Keratinocyte (primary cell): Measurements from ENCODE around the gene IGFL2. TPM values are rescaled to one million over a fixed set of nuclear protein-coding genes. Genes with fewer than 3 reads are reported as not detected.
A peak's percentile ranks its signal among the peaks of the same experiment; 100 is the strongest.

Source experiments
- DNase-seq: peaks from one replicate; pipeline ENCODE4 v3.0.0-alpha.2; 2011; ENCODE audit warnings: low read depth, missing footprints, low spot score
- FAIRE-seq: peaks from 2 replicates; lab custom pipeline; 2011; peaks lifted over from hg19 to GRCh38; lab: Jason Lieb, UNC
- H2AFZ ChIP-seq: 2 replicates; pipeline ENCODE4 v1.6.0; 2012; ENCODE audit warnings: low read length, control low read depth, inconsistent platforms; ENCODE audit not compliant: control insufficient read depth
- H3K27ac ChIP-seq: 2 replicates; pipeline ENCODE4 v1.5.1; 2011; ENCODE audit warnings: low read length; ENCODE audit not compliant: control insufficient read depth, insufficient read depth
- H3K27me3 ChIP-seq: 3 replicates; pipeline ENCODE4 v1.6.0; 2011; ENCODE audit warnings: low read length; ENCODE audit not compliant: control insufficient read depth, insufficient read depth; ENCODE audit errors: extremely low read depth
- H3K36me3 ChIP-seq, 2 experiments: 2 replicates in 1 of 2; 3 replicates in 1 of 2; pipeline ENCODE4 v1.5.1; 2011; ENCODE audit warnings: low read length in 2 of 2, mild to moderate bottlenecking in 1 of 2; ENCODE audit not compliant: control insufficient read depth in 2 of 2, insufficient read depth in 2 of 2; ENCODE audit errors: extremely low read depth in 1 of 2
- H3K4me1 ChIP-seq: 3 replicates; pipeline ENCODE4 v1.5.1; 2011; ENCODE audit warnings: low read length; ENCODE audit not compliant: control insufficient read depth, insufficient read depth; ENCODE audit errors: extremely low read depth
- H3K4me2 ChIP-seq: 3 replicates; pipeline ENCODE4 v1.6.0; 2011; ENCODE audit warnings: low read depth, low read length; ENCODE audit not compliant: control insufficient read depth, insufficient read depth; ENCODE audit errors: extremely low read depth
- H3K4me3 ChIP-seq, 3 experiments: fragments of 200-600 bp in 1 of 3; sonication (generic) in 1 of 3; 2 replicates in 2 of 3; 3 replicates in 1 of 3; pipeline ENCODE4 v1.5.1; 2011 to 2016; ENCODE audit warnings: low read length in 3 of 3, mild to moderate bottlenecking in 3 of 3, control low read depth in 2 of 3, inconsistent platforms in 1 of 3, low read depth in 1 of 3, mixed read lengths in 1 of 3, mixed run types in 1 of 3, moderate library complexity in 1 of 3; ENCODE audit not compliant: control insufficient read depth in 2 of 3, insufficient read depth in 2 of 3; ENCODE audit errors: extremely low read depth in 1 of 3
- H3K79me2 ChIP-seq: 2 replicates; pipeline ENCODE4 v1.6.0; 2012; ENCODE audit warnings: low read length; ENCODE audit not compliant: control insufficient read depth, insufficient read depth
- H3K9ac ChIP-seq: 3 replicates; pipeline ENCODE4 v1.6.0; 2011; ENCODE audit warnings: low read length; ENCODE audit not compliant: control insufficient read depth, insufficient read depth; ENCODE audit errors: extremely low read depth
- H3K9me1 ChIP-seq: 3 replicates; pipeline ENCODE4 v1.6.0; 2011; ENCODE audit warnings: low read length; ENCODE audit not compliant: control insufficient read depth, insufficient read depth; ENCODE audit errors: extremely low read depth
- H3K9me3 ChIP-seq: 2 replicates; pipeline ENCODE4 v1.5.1; 2012; ENCODE audit warnings: low read depth, low read length; ENCODE audit not compliant: control insufficient read depth
- H4K20me1 ChIP-seq: 3 replicates; pipeline ENCODE4 v1.6.0; 2011; ENCODE audit warnings: low read length; ENCODE audit not compliant: control insufficient read depth, insufficient read depth; ENCODE audit errors: extremely low read depth
- CTCF ChIP-seq, 3 experiments: IDR thresholded peaks in 1 of 3; conservative IDR thresholded peaks in 1 of 3; optimal IDR thresholded peaks in 1 of 3; 2 replicates in 2 of 3; 3 replicates in 1 of 3; pipeline versions ENCODE3 to v1.5.1; 2011; ENCODE audit warnings: low read length in 3 of 3, mild to moderate bottlenecking in 3 of 3, moderate library complexity in 2 of 3, control low read depth in 1 of 3, inconsistent platforms in 1 of 3; ENCODE audit not compliant: insufficient read depth in 2 of 3; ENCODE audit errors: extremely low read depth in 1 of 3
- EZH2 ChIP-seq: IDR thresholded peaks from one replicate; pipeline ENCODE4 v1.6.1; 2012; ENCODE audit warnings: inconsistent platforms, mild to moderate bottlenecking, low read length, moderate library complexity
- dilution Hi-C: fragments of 300-500 bp; cut with MboI; formaldehyde crosslinking; loops from one replicate; pipeline ENCODE4 v1.7.0; 2020; ENCODE audit warnings: low sequenced_read_pairs; ENCODE audit not compliant: extremely low pct_ligation_motif_present
- polyA plus RNA-seq, 5 experiments: library from polyadenylated mRNA; depleted of rRNA in 3 of 5; stranded (reverse) in 3 of 5; stranded (forward) in 1 of 5; unstranded in 1 of 5; fragments of >200 nt; gene quantifications; 1 replicate in 1 of 5; 2 replicates in 3 of 5; 3 replicates in 1 of 5; pipeline versions ENCODE4 v1.2.1 to v1.2.3, GENCODE V29; 2011 to 2012; ENCODE audit warnings: missing spikeins in 2 of 5, low read depth in 1 of 5, low replicate concordance in 1 of 5

Gene IGFL2
- polyA plus RNA-seq, 1 donor (not counting 4 experiments of a cell fraction or from before 2014, with no cell fraction given) = 7.1 TPM

- no peaks in the 10 kb centered on the region for H3K9me3 ChIP-seq
- DNase-seq (no peak), FAIRE-seq (peak; percentile 69)
- no peaks in the 10 kb centered on the region for H3K27me3 ChIP-seq
- no peak overlapping the region for H2AFZ ChIP-seq
- peak overlapping the region; percentile 9 for H3K9ac ChIP-seq
- peak overlapping the region; percentile 70 for H3K27ac ChIP-seq
- dilution Hi-C loops = no loop called here
- H3K36me3 ChIP-seq = peaks cover 0 to 6% of the 10 kb centered on the region in 2 experiments
- no peaks in the 10 kb centered on the region for H3K9me1 ChIP-seq
- no peak overlapping the region for H3K4me3 ChIP-seq
- TF ChIP-seq EZH2 = no peak
- TF ChIP-seq CTCF (optimal IDR thresholded peaks at IDR 0.05 in 1 of 3, IDR thresholded peaks at IDR 0.05 in 1 of 3, conservative IDR thresholded peaks at IDR 0.05 in 1 of 3; ENCODE audit: extremely low read depth in 1 of 3, insufficient read depth in 2 of 3, low read length in 3 of 3) = no peak
- H4K20me1 ChIP-seq = no peaks in the 10 kb centered on the region
- H3K4me1 ChIP-seq = peaks cover 40% of the 10 kb centered on the region
- peak overlapping the region; percentile 24 for H3K4me2 ChIP-seq
- no peaks in the 10 kb centered on the region for H3K79me2 ChIP-seq
These were observed 29.9 kb upstream of the IGFL2 start for GRCh38 chr19:46118136-46118535.

- dilution Hi-C loops = no loop called here
- no peaks in the 10 kb centered on the region for H3K9me1 ChIP-seq
- H3K36me3 ChIP-seq = peaks cover 0 to 5% of the 10 kb centered on the region in 2 experiments
- TF ChIP-seq CTCF (optimal IDR thresholded peaks at IDR 0.05 in 1 of 3, IDR thresholded peaks at IDR 0.05 in 1 of 3, conservative IDR thresholded peaks at IDR 0.05 in 1 of 3; ENCODE audit: extremely low read depth in 1 of 3, insufficient read depth in 2 of 3, low read length in 3 of 3) = no peak
- TF ChIP-seq EZH2 = no peak
- peaks cover 12% of the 10 kb centered on the region for H3K79me2 ChIP-seq
- peak within 1 kb of the TSS; percentile 65 for H3K4me2 ChIP-seq
- DNase-seq (peak; percentile 88), FAIRE-seq (peak; percentile 94)
- H3K9me3 ChIP-seq = no peaks in the 10 kb centered on the region
- H3K27me3 ChIP-seq = no peaks in the 10 kb centered on the region
- H3K4me1 ChIP-seq = peaks cover 18% of the 10 kb centered on the region
- H3K4me3 ChIP-seq = peak within 1 kb of the TSS in 1 of 3 experiments; percentile 9
- H2AFZ ChIP-seq = no peak within 1 kb of the TSS
- no peaks in the 10 kb centered on the region for H4K20me1 ChIP-seq
- H3K27ac ChIP-seq = peak within 1 kb of the TSS; percentile 45
- peak within 1 kb of the TSS; percentile 50 for H3K9ac ChIP-seq
These were observed 23.4 kb upstream of the IGFL2 start, which contains the start of gene IGFL3 for GRCh38 chr19:46124638-46125115. IGFL3 (minus strand) TSS chr19:46124688; CDS start chr19:46124649, 39 bp downstream.
